Bone marrow (tissue), 2 donors: Measurements from ENCODE around the gene FAT1.

ENCODE experiments used
- DNase-seq, 2 donors: peaks; one replicate each; lab custom pipeline; 2025; lab: John Stamatoyannopoulos, UW

Gene FAT1

DNA sequence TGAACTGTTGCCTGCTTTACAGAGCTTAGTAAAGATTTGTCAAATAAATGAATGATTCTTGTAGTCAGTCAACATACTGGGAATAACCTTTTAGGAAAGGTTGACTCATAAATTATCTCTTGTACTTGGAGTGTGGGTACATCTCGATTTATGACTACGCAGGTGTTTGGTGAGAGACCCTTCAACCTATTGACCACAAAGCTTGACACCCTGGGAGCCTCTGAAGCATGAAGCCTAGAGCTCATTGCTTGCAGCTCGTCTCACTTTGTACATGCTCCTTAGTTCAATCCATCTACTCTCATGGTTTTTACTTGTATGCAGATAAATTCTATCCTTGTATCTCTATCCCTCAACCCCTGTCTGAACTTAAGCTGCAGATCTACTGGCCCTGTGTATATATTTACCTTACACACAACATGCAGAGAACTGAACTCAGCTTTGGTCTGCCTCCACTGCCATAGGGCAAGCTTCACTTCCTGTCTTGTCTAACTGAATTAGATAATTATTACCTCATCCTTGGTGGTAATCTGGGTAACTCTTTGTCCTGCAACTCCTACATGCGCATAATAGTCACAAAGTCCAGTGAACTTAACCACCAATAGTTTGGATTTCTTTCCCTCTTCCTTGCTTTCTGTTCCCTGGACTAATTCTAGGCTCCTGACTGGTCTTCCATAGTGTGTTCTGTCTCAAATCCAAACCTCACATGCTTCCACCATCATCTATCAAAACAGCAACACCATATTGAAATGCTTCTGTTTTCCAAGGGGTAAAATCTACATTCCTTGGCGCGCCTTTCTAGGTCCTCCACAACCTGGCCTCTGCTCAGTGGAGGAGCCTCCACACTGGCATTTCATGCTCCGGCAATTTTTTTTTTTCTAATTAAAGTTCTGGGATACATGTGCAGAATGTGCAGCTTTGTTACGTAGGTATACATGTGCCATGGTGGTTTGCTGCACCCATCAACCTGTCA lies 32.2 kb upstream of the FAT1 start:
- no peak for DNase-seq

DNA sequence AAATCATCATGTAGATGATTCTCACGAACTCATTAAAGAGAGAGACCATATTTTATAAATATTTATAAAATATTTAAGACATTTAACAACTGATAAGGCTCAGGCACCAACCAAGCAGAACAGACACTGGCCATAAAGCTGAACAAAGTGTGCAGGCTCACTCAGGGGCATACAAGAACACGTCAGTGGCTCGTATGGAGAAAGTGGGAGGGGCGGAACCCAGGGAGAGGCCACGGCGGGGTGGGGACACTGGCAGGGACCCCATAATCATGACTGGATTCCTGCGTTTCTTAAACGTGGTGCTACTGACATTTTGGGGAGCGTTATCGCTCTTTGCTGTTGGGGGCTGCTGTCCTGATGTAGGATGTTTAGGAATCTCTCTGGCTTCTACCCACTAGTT lies 31.3 kb upstream of the FAT1 start:
- no peak for DNase-seq

- DNase-seq = no peak
These were observed 28.7 kb upstream of the FAT1 start for GRCh38 chr4:186752325-186752724.

- no peak for DNase-seq
These were observed 26.1 kb upstream of the FAT1 start for GRCh38 chr4:186749611-186750281.

DNA sequence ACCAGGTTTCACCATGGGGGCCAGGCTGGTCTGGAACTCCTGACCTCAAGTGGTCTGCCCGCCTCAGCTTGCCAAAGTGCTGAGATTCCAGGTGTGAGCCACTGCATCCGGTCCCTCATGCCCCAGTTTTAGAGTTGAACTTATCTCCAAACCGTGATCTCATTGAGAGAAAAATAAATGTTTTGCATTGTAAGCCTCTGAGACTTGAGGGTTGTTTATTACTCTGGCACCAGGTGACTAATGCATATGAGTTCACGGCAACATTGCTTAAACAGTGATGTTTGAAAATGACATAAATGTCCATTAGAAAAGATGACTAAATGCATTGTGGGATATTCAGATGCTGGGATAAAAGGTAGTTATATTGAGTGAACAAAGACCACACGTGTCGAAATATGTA lies 22.9 kb upstream of the FAT1 start:
- no peak for DNase-seq

DNA sequence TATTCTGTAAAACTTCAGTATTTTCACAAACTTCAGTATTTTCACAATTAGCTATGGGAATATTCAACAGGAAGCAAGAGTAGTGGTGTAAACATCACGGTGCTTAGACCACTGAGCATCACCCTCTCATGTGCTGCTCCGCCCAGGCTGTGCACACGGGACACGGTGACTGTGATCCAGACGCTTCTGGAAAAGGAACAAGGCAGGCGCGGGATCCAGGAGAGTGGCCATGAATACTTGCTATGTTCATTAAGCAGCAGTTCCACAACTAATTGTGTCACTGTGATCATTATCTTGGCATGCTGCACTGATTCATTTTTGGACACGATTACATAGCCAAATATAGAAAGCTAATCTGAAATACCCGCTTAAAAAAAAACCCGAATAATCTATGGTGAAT lies 19.6 kb upstream of the FAT1 start:
- DNase-seq = no peak

DNA sequence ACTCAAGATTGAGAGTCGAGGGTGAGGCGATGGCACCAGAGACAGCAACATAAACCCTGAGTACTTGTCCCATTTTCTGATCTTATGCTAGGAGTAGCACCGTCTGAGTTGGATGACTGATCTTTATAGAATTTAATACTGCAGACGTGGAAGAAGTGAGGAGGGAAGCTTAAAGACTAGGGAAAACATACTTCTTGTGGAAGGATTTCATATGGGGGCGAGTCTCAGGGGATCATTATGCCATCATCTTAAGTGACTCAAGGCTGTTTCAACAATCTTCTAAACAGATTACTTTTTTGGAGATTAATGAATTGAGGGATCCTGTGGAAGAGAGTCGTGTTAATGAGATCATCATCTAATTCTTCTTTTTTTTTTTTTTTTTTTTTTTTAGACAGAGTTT lies 17.2 kb upstream of the FAT1 start:
- DNase-seq = no peak

DNA sequence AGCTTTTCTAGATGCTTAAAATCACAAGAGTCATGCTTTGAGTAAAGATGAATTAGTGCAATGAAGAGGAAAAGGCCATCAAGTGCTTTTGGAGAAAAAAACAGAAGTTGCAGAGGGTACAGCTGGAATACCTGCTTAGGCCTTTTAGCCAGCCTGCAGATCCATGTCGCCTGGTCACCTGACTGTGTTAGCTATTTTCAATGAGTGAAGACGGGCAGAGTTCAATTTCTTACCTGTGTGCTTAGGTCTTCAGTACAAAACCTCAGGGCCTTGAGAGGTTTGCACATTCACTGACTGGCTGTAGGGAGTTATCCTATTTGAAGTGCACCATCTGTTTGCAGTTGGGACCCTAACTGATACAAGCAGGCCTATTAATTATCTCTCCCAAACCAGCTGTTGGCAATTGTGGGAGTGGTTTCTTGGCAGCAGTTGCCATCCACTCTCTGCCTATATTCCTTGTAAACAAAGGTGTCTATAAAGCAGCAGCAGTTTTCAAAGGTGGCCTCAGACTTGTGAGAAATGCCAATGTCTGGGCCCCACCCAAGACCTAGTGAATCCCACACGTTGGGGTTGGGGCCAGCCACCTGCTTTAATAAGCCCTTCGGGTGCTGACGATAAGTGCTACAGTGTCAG lies 16.3 kb upstream of the FAT1 start:
- no peak for DNase-seq

DNA sequence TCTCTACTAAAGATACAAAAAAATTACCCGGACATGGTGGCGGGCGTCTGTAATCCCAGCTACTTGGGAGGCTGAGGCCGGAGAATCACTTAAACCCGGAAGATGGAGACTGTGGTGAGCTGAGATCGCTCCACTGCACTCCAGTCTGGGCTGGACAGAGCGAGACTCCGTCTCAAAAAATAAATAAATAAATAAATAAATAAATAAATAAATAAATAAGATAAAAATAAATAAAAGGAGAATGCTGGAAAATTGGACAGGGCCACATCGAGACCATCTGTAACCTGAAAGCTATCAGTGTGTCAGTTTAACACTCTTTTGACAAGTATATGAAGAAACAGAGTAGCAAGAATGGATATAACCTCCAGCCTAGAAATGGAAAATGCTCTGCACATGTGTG lies 15.7 kb upstream of the FAT1 start:
- no peak for DNase-seq

GRCh38 chr4:186738421-186738820 lies 14.8 kb upstream of the FAT1 start:
- DNase-seq = no peak

- no peak for DNase-seq
These were observed 13.8 kb upstream of the FAT1 start for GRCh38 chr4:186737427-186737826.

DNA sequence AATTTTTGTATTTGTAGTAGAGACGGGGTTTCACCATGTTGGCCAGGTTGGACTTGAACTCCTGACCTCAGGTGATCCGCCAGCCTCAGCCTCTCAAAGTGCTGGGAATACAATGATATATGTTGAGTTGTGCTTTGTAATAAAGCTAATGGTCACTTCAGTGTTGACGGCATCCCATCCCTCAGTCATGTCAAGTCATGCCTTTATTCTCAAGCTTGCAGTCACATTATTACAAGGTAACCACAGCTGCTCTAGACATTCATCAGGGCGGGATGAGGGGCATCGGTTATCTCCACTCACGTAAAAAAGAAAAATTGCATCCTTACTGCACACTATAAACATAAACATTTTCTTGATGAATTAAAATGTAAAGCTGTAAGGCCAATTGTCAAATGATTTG lies 12.8 kb upstream of the FAT1 start:
- no peak for DNase-seq

DNA sequence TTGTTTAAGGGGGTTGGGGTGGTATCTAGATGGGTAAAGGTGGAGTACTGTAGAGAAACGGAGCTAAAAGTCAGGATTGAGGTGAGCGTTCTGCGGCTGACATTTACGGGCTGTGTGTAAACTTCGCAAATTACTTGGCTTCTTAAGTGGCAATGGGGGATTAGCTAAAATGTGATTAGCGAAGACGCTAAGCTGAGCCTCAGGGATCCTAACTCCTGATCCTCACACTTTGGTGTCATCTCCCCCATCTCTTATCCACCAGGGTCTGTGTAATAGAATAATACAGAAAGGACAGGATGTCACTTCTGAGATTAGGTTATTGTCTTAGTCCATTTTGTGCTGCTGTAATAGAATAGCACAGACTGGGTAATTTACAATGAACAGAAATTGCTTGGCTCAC lies 10.6 kb upstream of the FAT1 start:
- no peak for DNase-seq

- no peak for DNase-seq
These were observed 10.1 kb upstream of the FAT1 start for GRCh38 chr4:186733778-186734177.

DNA sequence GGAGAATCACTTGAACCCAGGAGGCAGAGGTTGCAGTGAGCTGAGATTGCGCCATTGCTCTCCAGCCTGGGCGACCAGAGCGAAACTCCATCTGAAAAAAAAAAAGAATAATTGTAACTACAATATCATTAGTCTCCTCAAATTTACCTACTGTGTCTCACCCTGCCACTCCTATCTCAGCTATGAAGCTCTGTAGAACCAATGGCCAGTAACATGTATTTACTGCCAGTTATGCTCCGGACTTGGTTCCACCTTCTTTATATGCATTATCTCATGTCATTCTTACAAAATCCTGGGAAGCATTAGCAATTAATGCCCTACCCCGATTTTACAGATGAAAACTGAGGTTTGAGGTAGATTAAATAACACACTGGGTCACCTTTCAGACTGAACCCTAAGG lies 7.0 kb upstream of the FAT1 start:
- DNase-seq = no peak

DNA sequence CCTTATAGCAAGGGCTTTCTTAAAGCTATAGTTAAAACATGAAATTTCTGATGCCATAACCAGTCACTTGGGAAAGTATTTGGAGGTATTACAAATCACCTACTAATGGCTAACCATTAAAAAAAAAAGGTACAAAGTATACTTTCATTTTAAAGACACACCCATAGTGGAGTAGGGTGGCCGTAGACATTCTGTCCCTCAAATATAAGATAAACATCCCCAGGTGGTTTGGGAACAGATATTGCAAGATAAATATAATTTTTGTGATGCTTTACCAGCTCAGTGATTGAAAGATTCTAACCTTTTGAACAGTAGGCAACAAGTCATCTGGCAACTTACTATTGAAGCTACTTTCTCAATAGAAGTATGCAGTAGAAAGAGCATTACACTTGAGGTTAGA lies 6.2 kb upstream of the FAT1 start:
- DNase-seq = no peak

- no peak for DNase-seq
These were observed 5.1 kb upstream of the FAT1 start for GRCh38 chr4:186728631-186729271.

- DNase-seq = no peak
These were observed 4.4 kb upstream of the FAT1 start for GRCh38 chr4:186727977-186728519.

GRCh38 chr4:186727169-186727976 lies 3.7 kb upstream of the FAT1 start:
- no peak for DNase-seq

DNA sequence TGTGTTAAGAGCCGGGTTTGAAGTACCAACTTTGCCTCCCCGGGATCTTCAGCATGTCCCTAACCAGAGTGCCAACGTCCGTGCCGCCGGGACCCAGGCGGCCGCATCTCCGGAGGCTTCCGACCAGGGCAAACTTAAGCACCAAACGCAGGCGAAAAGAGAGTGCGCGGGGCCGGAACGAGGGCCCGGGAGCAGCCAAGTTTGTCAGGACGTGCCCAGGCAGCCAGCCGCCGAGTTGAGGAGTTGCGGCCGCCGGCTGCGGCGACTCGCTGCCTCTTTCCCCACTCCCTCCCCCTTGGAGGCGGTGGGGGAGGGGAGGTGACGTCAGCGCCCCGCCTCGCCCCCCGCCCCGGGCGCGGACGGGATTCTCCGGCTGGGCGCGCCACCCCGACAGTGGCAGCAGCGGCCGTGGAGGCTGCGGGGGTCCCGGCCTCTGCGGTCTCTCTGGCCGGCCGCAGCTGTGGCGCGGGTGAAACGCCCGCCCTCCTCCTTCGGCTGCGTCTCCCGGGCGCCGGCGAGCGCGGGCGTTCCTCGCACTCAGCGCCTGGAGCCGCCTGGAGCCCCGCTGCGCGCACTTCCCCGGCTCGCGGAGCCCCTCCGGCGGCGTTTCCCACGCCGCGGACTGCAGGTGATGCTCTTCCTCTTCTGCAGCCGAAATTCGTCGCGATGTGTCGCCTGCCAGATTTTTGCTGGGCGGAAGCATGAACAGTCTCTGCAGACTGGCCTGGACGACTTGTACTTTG lies 2.9 kb upstream of the FAT1 start:
- DNase-seq = no peak
